ENCODE measurements around the gene CACNA1I. TPM values are rescaled to one million over a fixed set of nuclear protein-coding genes. Genes with fewer than 3 reads are reported as not detected.

Gene CACNA1I
- total and polyA plus RNA-seq, 9 donors: 0.04 to 0.14 (median 0.09) TPM

DNA sequence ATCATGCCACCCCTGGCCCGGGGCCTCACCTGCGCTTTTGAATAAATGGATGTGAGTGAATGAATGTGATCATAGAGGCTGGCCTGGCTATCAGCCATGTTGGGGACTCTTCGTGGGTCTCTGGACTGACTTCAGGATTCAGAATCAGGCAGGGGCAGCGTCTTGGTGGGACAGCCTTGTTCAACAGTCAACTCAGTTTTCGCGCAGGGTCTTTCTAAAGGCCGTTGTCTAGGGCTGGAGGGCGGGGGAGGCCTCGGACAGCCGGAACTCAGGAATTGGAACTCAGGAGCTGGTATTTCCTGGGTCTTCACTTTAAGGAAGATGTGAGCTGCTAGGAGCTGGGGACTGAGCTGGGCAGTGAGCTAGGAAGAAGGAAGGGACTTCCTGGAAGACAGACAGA, 146.0 kb downstream of the CACNA1I start:
- peaks cover 32% of the 10 kb centered on the region for H3K27me3 ChIP-seq (ENCODE audit: control insufficient read depth, insufficient read depth, low read length)
- 83% methylated on average over 10 of the region's 10 CpGs for WGBS (ENCODE audit: insufficient coverage)

GRCh38 chr22:39717099-39717498, 146.5 kb downstream of the CACNA1I start:
- peaks cover 7% of the 10 kb centered on the region for H3K4me1 ChIP-seq (ENCODE audit: control insufficient read depth, insufficient read depth, low read length)
- no peak for DNase-seq
- no peak overlapping the region for H3K4me3 ChIP-seq (ENCODE audit: low read length)
- peaks cover 33% of the 10 kb centered on the region for H3K27me3 ChIP-seq (ENCODE audit: control insufficient read depth, insufficient read depth, low read length)
- H3K36me3 ChIP-seq (ENCODE audit: control insufficient read depth, insufficient read depth, low read length): no peaks in the 10 kb centered on the region
- no peaks in the 10 kb centered on the region for H3K9me3 ChIP-seq (replicated peaks; ENCODE audit: control insufficient read depth, low read depth, low read length)
- H3K27ac ChIP-seq (ENCODE audit: low read length): no peak overlapping the region
- WGBS (ENCODE audit: insufficient coverage): 52% methylated on average over 6 of the region's 8 CpGs

More for the DNA sequence above, 146.0 kb downstream of the CACNA1I start:
- Histone ChIP-seq H3K4me1 (ENCODE audit: control insufficient read depth, insufficient read depth, low read length) (peaks cover 9% of the 10 kb centered on the region), H3K27ac (ENCODE audit: low read length) (no peak overlapping the region), H3K36me3 (ENCODE audit: control insufficient read depth, insufficient read depth, low read length) (no peaks in the 10 kb centered on the region), H3K9me3 (replicated peaks; ENCODE audit: control insufficient read depth, low read depth, low read length) (no peaks in the 10 kb centered on the region), H3K4me3 (ENCODE audit: low read length) (no peak overlapping the region)
- DNase-seq: no peak

- no peak for DNase-seq
- no peaks in the 10 kb centered on the region for H3K36me3 ChIP-seq (ENCODE audit: control insufficient read depth, insufficient read depth, low read length)
- H3K4me1 ChIP-seq (ENCODE audit: control insufficient read depth, insufficient read depth, low read length): peaks cover 3% of the 10 kb centered on the region
- no peak overlapping the region for H3K27ac ChIP-seq (ENCODE audit: low read length)
- H3K27me3 ChIP-seq (ENCODE audit: control insufficient read depth, insufficient read depth, low read length): peaks cover 27% of the 10 kb centered on the region
- WGBS (ENCODE audit: insufficient coverage): 86% methylated on average over 6 of the region's 7 CpGs
- H3K9me3 ChIP-seq (replicated peaks; ENCODE audit: control insufficient read depth, low read depth, low read length): no peaks in the 10 kb centered on the region
- H3K4me3 ChIP-seq (ENCODE audit: low read length): no peak overlapping the region
Observed at GRCh38 chr22:39718206-39718605, 147.7 kb downstream of the CACNA1I start.

GRCh38 chr22:39718921-39719475, 148.4 kb downstream of the CACNA1I start:
- peaks cover 27% of the 10 kb centered on the region for H3K27me3 ChIP-seq (ENCODE audit: control insufficient read depth, insufficient read depth, low read length)
- 90% methylated on average over 8 of the region's 8 CpGs for WGBS (ENCODE audit: insufficient coverage)

GRCh38 chr22:39719559-39720450, 149.3 kb downstream of the CACNA1I start:
- WGBS (ENCODE audit: insufficient coverage): 77% methylated on average over 8 of the region's 15 CpGs
- DNase-seq: no peak
- peaks cover 30% of the 10 kb centered on the region for H3K27me3 ChIP-seq (ENCODE audit: control insufficient read depth, insufficient read depth, low read length)

More at GRCh38 chr22:39718921-39719475, 148.4 kb downstream of the CACNA1I start:
- Histone ChIP-seq H3K4me3 (ENCODE audit: low read length) (no peak overlapping the region), H3K36me3 (ENCODE audit: control insufficient read depth, insufficient read depth, low read length) (no peaks in the 10 kb centered on the region), H3K4me1 (ENCODE audit: control insufficient read depth, insufficient read depth, low read length) (peaks cover 3% of the 10 kb centered on the region), H3K27ac (ENCODE audit: low read length) (no peak overlapping the region), H3K9me3 (replicated peaks; ENCODE audit: control insufficient read depth, low read depth, low read length) (no peaks in the 10 kb centered on the region)
- no peak for DNase-seq

DNA sequence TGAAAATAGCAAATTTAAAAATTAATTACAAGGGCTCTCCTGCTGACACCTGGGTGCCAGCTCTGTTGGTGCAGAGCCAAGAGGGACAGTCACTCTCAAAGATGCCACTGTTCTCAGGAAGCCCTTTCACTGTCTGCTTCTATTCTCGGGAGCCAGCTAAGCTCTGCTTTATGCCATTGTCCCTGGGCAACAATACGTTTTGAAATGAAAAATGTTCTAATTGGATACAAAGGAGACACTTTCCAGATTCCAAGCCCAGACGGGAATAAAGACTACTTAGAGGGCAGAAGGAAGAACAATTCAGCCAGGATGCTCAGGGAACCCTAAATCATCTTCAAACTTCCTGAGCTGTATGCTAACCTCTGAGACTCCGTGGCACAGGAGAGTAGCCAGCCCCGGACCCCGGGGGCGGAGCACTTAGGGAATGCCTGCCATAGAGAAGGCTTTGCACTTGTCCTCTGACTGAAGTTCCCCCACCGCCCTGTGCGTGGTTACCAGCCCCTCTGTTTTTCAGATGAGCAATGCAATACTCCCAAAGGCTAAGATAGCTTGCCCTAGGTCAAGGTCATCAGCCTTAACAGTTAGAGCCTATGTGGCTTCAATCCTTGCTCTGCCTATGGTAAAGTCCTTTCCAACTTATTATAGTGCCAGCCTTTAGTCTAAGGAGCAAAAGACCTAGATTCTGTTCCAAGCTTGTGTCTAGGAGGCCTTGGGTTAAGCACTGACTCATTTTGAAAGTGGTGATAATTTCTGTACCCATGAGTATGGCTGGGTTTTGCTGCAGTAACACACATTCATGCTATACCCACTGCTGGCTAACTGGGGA, 150.9 kb downstream of the CACNA1I start:
- 52% methylated on average over 5 of the region's 9 CpGs for WGBS (ENCODE audit: insufficient coverage)
- DNase-seq: no peak
- Histone ChIP-seq H3K9me3 (replicated peaks; ENCODE audit: control insufficient read depth, low read depth, low read length) (no peaks in the 10 kb centered on the region), H3K4me1 (ENCODE audit: control insufficient read depth, insufficient read depth, low read length) (peaks cover 7% of the 10 kb centered on the region), H3K36me3 (ENCODE audit: control insufficient read depth, insufficient read depth, low read length) (no peaks in the 10 kb centered on the region), H3K4me3 (ENCODE audit: low read length) (no peak overlapping the region), H3K27ac (ENCODE audit: low read length) (no peak overlapping the region), H3K27me3 (ENCODE audit: control insufficient read depth, insufficient read depth, low read length) (peaks cover 31% of the 10 kb centered on the region)

More at GRCh38 chr22:39719559-39720450, 149.3 kb downstream of the CACNA1I start:
- no peaks in the 10 kb centered on the region for H3K36me3 ChIP-seq (ENCODE audit: control insufficient read depth, insufficient read depth, low read length)
- H3K9me3 ChIP-seq (replicated peaks; ENCODE audit: control insufficient read depth, low read depth, low read length): no peaks in the 10 kb centered on the region
- no peak overlapping the region for H3K27ac ChIP-seq (ENCODE audit: low read length)
- peaks cover 3% of the 10 kb centered on the region for H3K4me1 ChIP-seq (ENCODE audit: control insufficient read depth, insufficient read depth, low read length)
- no peak overlapping the region for H3K4me3 ChIP-seq (ENCODE audit: low read length)

DNA sequence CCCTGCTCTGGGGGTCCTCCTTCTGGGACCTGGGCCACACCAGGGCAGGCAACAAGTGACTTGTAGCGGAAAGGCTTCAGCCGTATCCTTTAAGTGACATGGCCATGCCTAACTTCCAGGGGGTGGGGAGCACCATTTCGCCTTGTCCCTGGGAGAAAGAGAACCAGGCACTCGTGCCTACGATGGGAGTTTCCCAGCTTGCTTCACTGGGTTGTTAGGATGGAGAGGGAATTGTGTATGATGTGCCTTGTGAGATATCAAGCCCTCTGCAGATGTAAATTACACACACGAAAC, 151.4 kb downstream of the CACNA1I start:
- Histone ChIP-seq H3K4me1 (ENCODE audit: control insufficient read depth, insufficient read depth, low read length) (peaks cover 7% of the 10 kb centered on the region), H3K27me3 (ENCODE audit: control insufficient read depth, insufficient read depth, low read length) (peaks cover 36% of the 10 kb centered on the region), H3K27ac (ENCODE audit: low read length) (no peak overlapping the region), H3K4me3 (ENCODE audit: low read length) (no peak overlapping the region), H3K9me3 (replicated peaks; ENCODE audit: control insufficient read depth, low read depth, low read length) (no peaks in the 10 kb centered on the region), H3K36me3 (ENCODE audit: control insufficient read depth, insufficient read depth, low read length) (no peaks in the 10 kb centered on the region)
- 86% methylated on average over 2 of the region's 6 CpGs for WGBS (ENCODE audit: insufficient coverage)
- no peak for DNase-seq

DNA sequence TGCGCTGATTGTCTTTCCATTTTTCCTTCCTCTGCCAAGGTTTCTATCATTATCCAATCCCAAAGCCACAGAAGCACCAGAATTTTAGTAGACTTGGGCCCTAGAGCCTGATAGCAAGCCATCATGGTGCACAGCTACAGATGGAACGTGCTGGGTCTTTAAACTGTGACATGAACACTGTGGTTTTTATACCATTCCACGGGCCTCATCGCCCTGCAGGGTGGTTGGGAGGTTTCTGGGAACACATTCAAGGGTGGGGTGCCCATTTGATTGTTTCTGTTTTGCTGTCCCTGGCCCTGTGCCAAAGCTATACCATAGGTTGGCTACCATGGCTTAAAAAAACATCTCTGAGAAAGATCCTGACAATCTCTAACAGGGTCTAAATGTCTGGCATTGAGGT, 151.9 kb downstream of the CACNA1I start:
- no peaks in the 10 kb centered on the region for H3K9me3 ChIP-seq (replicated peaks; ENCODE audit: control insufficient read depth, low read depth, low read length)
- WGBS (ENCODE audit: insufficient coverage): 87% methylated on average over 4 of the region's 4 CpGs
- DNase-seq: no peak
- peaks cover 39% of the 10 kb centered on the region for H3K27me3 ChIP-seq (ENCODE audit: control insufficient read depth, insufficient read depth, low read length)
- H3K27ac ChIP-seq (ENCODE audit: low read length): no peak overlapping the region
- H3K4me3 ChIP-seq (ENCODE audit: low read length): no peak overlapping the region
- H3K36me3 ChIP-seq (ENCODE audit: control insufficient read depth, insufficient read depth, low read length): no peaks in the 10 kb centered on the region
- peaks cover 7% of the 10 kb centered on the region for H3K4me1 ChIP-seq (ENCODE audit: control insufficient read depth, insufficient read depth, low read length)

- Histone ChIP-seq H3K4me1 (ENCODE audit: control insufficient read depth, insufficient read depth, low read length) (peaks cover 7% of the 10 kb centered on the region), H3K27me3 (ENCODE audit: control insufficient read depth, insufficient read depth, low read length) (peaks cover 45% of the 10 kb centered on the region), H3K4me3 (ENCODE audit: low read length) (no peak overlapping the region), H3K9me3 (replicated peaks; ENCODE audit: control insufficient read depth, low read depth, low read length) (no peaks in the 10 kb centered on the region), H3K27ac (ENCODE audit: low read length) (no peak overlapping the region), H3K36me3 (ENCODE audit: control insufficient read depth, insufficient read depth, low read length) (no peaks in the 10 kb centered on the region)
- whole genome bisulfite sequencing (ENCODE audit: insufficient coverage): 85% methylated on average over 8 of the region's 10 CpGs
- no peak for DNase-seq
Observed at GRCh38 chr22:39723463-39723862, 152.9 kb downstream of the CACNA1I start.

DNA sequence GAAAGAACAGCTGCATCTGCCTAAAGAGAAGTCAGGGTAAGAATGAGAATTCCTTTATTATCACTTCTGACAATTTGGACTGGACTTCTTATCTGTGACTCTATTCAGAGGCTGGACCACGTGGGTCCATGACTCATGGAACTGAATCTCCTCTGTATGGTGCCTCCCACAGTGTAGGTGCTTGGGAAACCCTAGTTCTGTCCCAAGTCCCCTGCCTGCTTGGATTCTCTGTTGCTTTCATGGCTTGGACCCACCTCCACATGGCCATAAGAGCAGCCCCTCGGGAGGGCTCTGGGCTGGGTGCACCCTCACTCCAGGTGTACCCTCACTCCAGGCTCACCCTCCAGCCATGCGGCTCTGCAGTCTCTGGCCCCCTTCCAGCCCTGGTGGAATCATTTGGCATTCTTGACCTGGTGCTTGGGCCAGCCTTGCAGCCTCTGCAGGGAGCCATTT, 153.4 kb downstream of the CACNA1I start:
- no peak for DNase-seq
- Histone ChIP-seq H3K4me3 (ENCODE audit: low read length) (no peak overlapping the region), H3K27me3 (ENCODE audit: control insufficient read depth, insufficient read depth, low read length) (peaks cover 47% of the 10 kb centered on the region)

More for the DNA sequence above, 153.4 kb downstream of the CACNA1I start:
- WGBS (ENCODE audit: insufficient coverage): 66% methylated on average over 3 of the region's 3 CpGs
- Histone ChIP-seq H3K9me3 (replicated peaks; ENCODE audit: control insufficient read depth, low read depth, low read length) (no peaks in the 10 kb centered on the region), H3K27ac (ENCODE audit: low read length) (no peak overlapping the region), H3K36me3 (ENCODE audit: control insufficient read depth, insufficient read depth, low read length) (no peaks in the 10 kb centered on the region), H3K4me1 (ENCODE audit: control insufficient read depth, insufficient read depth, low read length) (peaks cover 7% of the 10 kb centered on the region)
